Measurements from ENCODE around the gene HNRNPA0. TPM values are rescaled to one million over a fixed set of nuclear protein-coding genes. Genes with fewer than 3 reads are reported as not detected.

HNRNPA0 gene
- polyA plus RNA-seq (8.4 to 11.6 TPM (median 11.4 TPM) in 3 replicates), polyA minus RNA-seq (3.9 to 5.0 TPM (median 4.8 TPM) in 3 replicates)
- polyA plus RNA-seq (2011; ENCODE audit: low read depth) = 5.8 TPM
- polyA plus RNA-seq (2011; cell fraction: cytosol; rRNA removed) = 6.0 and 6.7 TPM in 2 replicates
- polyA plus RNA-seq (2011; cell fraction: nucleus; rRNA removed) = 7.3 TPM in 2 replicates
- 12.5 and 21.3 TPM in 2 replicates for polyA plus RNA-seq (2012; ENCODE audit: low replicate concordance)
- polyA minus RNA-seq (2011; cell fraction: cytosol; rRNA and poly(A)+ RNA removed) = 23.2 TPM
- 4.3 and 7.1 TPM in 2 replicates for polyA minus RNA-seq (2011; cell fraction: nucleus; rRNA and poly(A)+ RNA removed)

DNA sequence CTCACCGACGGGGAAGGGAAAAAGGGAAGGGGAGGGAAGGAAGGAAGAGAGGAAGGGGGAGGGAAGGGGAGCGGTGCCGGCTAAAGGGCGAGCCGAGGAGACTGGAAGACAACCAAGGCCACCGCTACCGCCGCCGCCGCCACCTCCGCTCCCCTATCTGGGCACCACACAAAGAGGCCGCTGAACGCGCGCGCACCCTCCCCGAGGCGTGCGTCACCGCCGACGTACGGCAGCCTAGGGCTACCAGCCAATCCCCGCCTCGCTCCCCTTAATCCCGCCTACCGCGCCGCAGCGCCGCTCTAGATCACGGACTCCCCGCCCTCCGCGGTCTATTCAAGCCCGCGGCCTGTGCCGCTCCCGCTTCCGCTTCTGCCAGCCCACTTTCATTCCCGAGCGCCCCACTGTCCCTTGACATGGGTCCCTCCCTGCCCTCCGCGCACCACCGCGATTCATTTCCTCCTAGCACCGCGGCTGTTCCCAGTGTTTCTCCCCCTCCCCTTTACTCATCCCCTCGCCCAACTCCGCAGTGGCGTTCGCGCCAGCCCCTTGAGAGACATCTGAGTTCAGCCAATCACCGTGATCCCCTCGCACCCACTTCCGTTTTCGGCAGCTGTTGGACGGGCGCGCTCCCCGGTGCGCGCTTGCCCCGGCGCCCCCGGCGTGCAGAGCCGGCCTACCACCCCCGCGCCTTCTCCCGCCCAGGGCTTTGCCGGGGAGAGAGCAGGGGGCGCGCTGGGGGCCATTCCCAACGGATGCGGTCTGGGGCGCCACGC is at the start of gene HNRNPA0:
Gene HNRNPA0 (minus strand): TSS at position 176 of the 773 bp plus-strand sequence. CDS start 297 bp downstream, outside the sequence.
- Histone ChIP-seq H4K20me1 (ENCODE audit: control insufficient read depth, extremely low read depth, insufficient read depth, low read length) (peaks cover 13% of the 10 kb centered on the region), H3K9me1 (ENCODE audit: control insufficient read depth, extremely low read depth, insufficient read depth, low read length) (no peaks in the 10 kb centered on the region), H3K27me3 (ENCODE audit: control insufficient read depth, extremely low read depth, insufficient read depth, low read length) (no peaks in the 10 kb centered on the region), H3K79me2 (ENCODE audit: control insufficient read depth, insufficient read depth, low read length) (peaks cover 41% of the 10 kb centered on the region), H3K4me2 (ENCODE audit: control insufficient read depth, extremely low read depth, insufficient read depth, low read depth, low read length) (peak within 1 kb of the TSS; percentile 74), H3K27ac (ENCODE audit: control insufficient read depth, insufficient read depth, low read length) (peak within 1 kb of the TSS; percentile 99), H3K4me1 (ENCODE audit: control insufficient read depth, extremely low read depth, insufficient read depth, low read length) (peaks cover 15% of the 10 kb centered on the region), H2AFZ (ENCODE audit: control insufficient read depth, low read length) (peak within 1 kb of the TSS; percentile 98), H3K9ac (ENCODE audit: control insufficient read depth, extremely low read depth, insufficient read depth, low read length) (peak within 1 kb of the TSS; percentile 99), H3K36me3 (ENCODE audit: control insufficient read depth in 2 of 2, extremely low read depth in 1 of 2, insufficient read depth in 2 of 2, low read length in 2 of 2) (peaks cover 0 to 13% of the 10 kb centered on the region in 2 experiments), H3K9me3 (ENCODE audit: control insufficient read depth, low read depth, low read length) (no peaks in the 10 kb centered on the region), H3K4me3 (ENCODE audit: control insufficient read depth in 2 of 3, extremely low read depth in 1 of 3, insufficient read depth in 2 of 3, low read depth in 1 of 3, low read length in 3 of 3) (peak within 1 kb of the TSS; percentile 63 to 96 (median 95))
- dilution Hi-C loops (cut with MboI; ENCODE audit: extremely low pct_ligation_motif_present, low sequenced_read_pairs) = no loop called here
- no peak for TF ChIP-seq EZH2 (IDR thresholded peaks at IDR 0.05; ENCODE audit: low read length)
- TF ChIP-seq, protein P1, sequence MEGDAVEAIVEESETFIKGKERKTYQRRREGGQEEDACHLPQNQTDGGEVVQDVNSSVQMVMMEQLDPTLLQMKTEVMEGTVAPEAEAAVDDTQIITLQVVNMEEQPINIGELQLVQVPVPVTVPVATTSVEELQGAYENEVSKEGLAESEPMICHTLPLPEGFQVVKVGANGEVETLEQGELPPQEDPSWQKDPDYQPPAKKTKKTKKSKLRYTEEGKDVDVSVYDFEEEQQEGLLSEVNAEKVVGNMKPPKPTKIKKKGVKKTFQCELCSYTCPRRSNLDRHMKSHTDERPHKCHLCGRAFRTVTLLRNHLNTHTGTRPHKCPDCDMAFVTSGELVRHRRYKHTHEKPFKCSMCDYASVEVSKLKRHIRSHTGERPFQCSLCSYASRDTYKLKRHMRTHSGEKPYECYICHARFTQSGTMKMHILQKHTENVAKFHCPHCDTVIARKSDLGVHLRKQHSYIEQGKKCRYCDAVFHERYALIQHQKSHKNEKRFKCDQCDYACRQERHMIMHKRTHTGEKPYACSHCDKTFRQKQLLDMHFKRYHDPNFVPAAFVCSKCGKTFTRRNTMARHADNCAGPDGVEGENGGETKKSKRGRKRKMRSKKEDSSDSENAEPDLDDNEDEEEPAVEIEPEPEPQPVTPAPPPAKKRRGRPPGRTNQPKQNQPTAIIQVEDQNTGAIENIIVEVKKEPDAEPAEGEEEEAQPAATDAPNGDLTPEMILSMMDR (optimal IDR thresholded peaks at IDR 0.05 in 1 of 3, IDR thresholded peaks at IDR 0.05 in 1 of 3, conservative IDR thresholded peaks at IDR 0.05 in 1 of 3; ENCODE audit: extremely low read depth in 1 of 3, insufficient read depth in 2 of 3, low read length in 3 of 3) = no peak
- FAIRE-seq (peak; percentile 62), DNase-seq (ENCODE audit: low read depth, low spot score) (peak; percentile 66)

DNA sequence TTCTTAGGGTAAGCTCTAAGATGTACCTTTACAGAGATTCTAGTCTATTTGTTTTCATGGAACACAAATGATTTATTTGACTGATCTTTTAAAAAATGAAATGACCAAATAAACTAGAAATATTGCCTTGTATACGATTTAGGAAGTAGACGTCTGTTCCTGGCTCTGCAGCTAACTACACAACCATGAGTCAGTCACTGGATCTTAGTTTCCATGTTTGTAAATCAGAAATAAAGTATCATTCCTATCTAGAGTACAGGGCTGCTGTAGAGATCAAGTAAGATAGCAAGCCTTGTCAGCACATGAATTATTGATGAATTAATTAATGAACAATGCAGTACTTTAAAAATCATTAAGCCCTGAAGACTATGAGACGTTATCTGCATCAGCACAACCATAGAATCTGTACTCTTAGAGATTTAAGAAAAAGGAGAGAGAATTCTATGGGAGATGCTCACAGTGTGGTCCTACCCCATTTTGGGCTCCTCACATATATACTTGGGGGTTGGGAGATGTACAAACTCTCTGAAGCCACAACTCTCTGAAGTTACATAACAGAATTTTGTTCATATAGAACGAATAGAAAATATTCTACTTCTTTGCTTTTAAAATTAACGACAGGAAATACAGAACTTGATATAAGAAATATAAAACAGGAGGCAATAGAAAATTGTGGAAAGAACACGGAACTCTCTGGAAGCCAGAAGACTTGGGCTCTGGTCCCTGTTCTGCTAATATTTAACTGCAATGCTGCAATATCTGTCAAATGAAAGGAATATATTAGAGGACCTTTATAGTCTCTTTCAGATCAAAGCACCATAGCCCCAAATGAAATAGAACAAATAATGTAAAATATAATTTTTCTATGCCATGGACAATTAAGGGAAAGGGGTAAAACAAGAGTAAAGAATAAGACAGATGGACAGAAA is 48.4 kb upstream of the HNRNPA0 start:
- DNase-seq (ENCODE audit: low read depth, low spot score) = no peak
- no peak overlapping the region for H3K9ac ChIP-seq (ENCODE audit: control insufficient read depth, extremely low read depth, insufficient read depth, low read length)
- no peak overlapping the region for H3K27ac ChIP-seq (ENCODE audit: control insufficient read depth, insufficient read depth, low read length)
- H3K4me1 ChIP-seq (ENCODE audit: control insufficient read depth, extremely low read depth, insufficient read depth, low read length) = no peaks in the 10 kb centered on the region
- H3K36me3 ChIP-seq (ENCODE audit: control insufficient read depth in 2 of 2, extremely low read depth in 1 of 2, insufficient read depth in 2 of 2, low read length in 2 of 2) = no peaks in the 10 kb centered on the region
- no peaks in the 10 kb centered on the region for H3K79me2 ChIP-seq (ENCODE audit: control insufficient read depth, insufficient read depth, low read length)
- peak; percentile 34 for FAIRE-seq
- no peaks in the 10 kb centered on the region for H4K20me1 ChIP-seq (ENCODE audit: control insufficient read depth, extremely low read depth, insufficient read depth, low read length)
- no peak overlapping the region for H3K4me3 ChIP-seq (ENCODE audit: control insufficient read depth in 2 of 3, extremely low read depth in 1 of 3, insufficient read depth in 2 of 3, low read depth in 1 of 3, low read length in 3 of 3)
- H3K27me3 ChIP-seq (ENCODE audit: control insufficient read depth, extremely low read depth, insufficient read depth, low read length) = no peaks in the 10 kb centered on the region
- TF ChIP-seq EZH2 (IDR thresholded peaks at IDR 0.05; ENCODE audit: low read length) = no peak
- TF ChIP-seq, protein P1 (optimal IDR thresholded peaks at IDR 0.05 in 1 of 3, IDR thresholded peaks at IDR 0.05 in 1 of 3, conservative IDR thresholded peaks at IDR 0.05 in 1 of 3; ENCODE audit: extremely low read depth in 1 of 3, insufficient read depth in 2 of 3, low read length in 3 of 3) = no peak
- dilution Hi-C loops (cut with MboI; ENCODE audit: extremely low pct_ligation_motif_present, low sequenced_read_pairs) = no loop called here
- no peaks in the 10 kb centered on the region for H3K9me3 ChIP-seq (ENCODE audit: control insufficient read depth, low read depth, low read length)
- no peaks in the 10 kb centered on the region for H3K9me1 ChIP-seq (ENCODE audit: control insufficient read depth, extremely low read depth, insufficient read depth, low read length)
- H3K4me2 ChIP-seq (ENCODE audit: control insufficient read depth, extremely low read depth, insufficient read depth, low read depth, low read length) = no peak overlapping the region
- no peak overlapping the region for H2AFZ ChIP-seq (ENCODE audit: control insufficient read depth, low read length)

All from keratinocyte (primary cell).